Measurements from ENCODE around the gene RXRA. TPM values are rescaled to one million over a fixed set of nuclear protein-coding genes. Genes with fewer than 3 reads are reported as not detected.
A peak's percentile ranks its signal among the peaks of the same experiment; 100 is the strongest.

RXRA gene
- polyA plus RNA-seq, 3 donors = 15.8 to 91.0 (median 23.2) TPM

GRCh38 chr9:134413890-134414623 is 87.8 kb downstream of the RXRA start:
- H3K27me3 ChIP-seq (ENCODE audit: control insufficient read depth in 2 of 2, insufficient read depth in 2 of 2, low read length in 2 of 2) = no peaks in the 10 kb centered on the region
- Mint-ChIP-seq H3K27ac (peak overlapping the region in 1 of 7 donors; percentile 6), H3K4me1 (peaks cover 41% of the 10 kb centered on the region), H3K27me3 (ENCODE audit: low read depth in 3 of 3) (peaks cover 0 to 2% (median 0%) of the 10 kb centered on the region in 3 donors), H3K9me3 (no peaks in the 10 kb centered on the region), H3K4me3 (no peak overlapping the region), H3K36me3 (peaks cover 49 to 92% of the 10 kb centered on the region in 2 donors)
- no peak overlapping the region for H3K4me2 ChIP-seq (replicated peaks; ENCODE audit: extremely low read depth, low read length, poor library complexity, severe bottlenecking)
- H2AFZ ChIP-seq (ENCODE audit: insufficient read depth, low read depth, low read length, poor library complexity, severe bottlenecking) = no peak overlapping the region
- 92% methylated on average over 25 of the region's 29 CpGs for WGBS (ENCODE audit: insufficient coverage)
- H3K79me2 ChIP-seq (ENCODE audit: insufficient read depth, low read length) = peaks cover 82% of the 10 kb centered on the region
- intact Hi-C loops (cut with micrococcal nuclease) = no loop called here
- peaks cover 88 to 89% of the 10 kb centered on the region in 2 donors for H3K36me3 ChIP-seq (replicated peaks in 1 of 2; ENCODE audit: control insufficient read depth in 1 of 2, insufficient read depth in 2 of 2, low read length in 2 of 2)
- no peak overlapping the region for H3K9ac ChIP-seq (ENCODE audit: insufficient read depth, low read length, poor library complexity, severe bottlenecking)
- no peaks in the 10 kb centered on the region for H3K9me3 ChIP-seq (replicated peaks in 1 of 2; ENCODE audit: control insufficient read depth in 1 of 2, insufficient read depth in 1 of 2, low read length in 2 of 2)
- H4K20me1 ChIP-seq (ENCODE audit: insufficient read depth, low read length) = peaks cover 95% of the 10 kb centered on the region
- DNase-seq = no peak
- no peak for TF ChIP-seq CTCF (IDR thresholded peaks at IDR 0.05)
- H3K27ac ChIP-seq (ENCODE audit: low read depth in 1 of 2, low read length in 2 of 2) = peak overlapping the region in 1 of 2 donors; percentile 31
- H3K4me1 ChIP-seq (ENCODE audit: control insufficient read depth in 1 of 2, insufficient read depth in 2 of 2, low read length in 2 of 2) = peaks cover 39 to 41% of the 10 kb centered on the region in 2 donors
- H3K4me3 ChIP-seq (replicated peaks in 1 of 3; ENCODE audit: low read depth in 2 of 3, low read length in 3 of 3) = no peak overlapping the region

GRCh38 chr9:134414900-134415425 is 88.7 kb downstream of the RXRA start:
- H3K36me3 Mint-ChIP-seq = peaks cover 53 to 92% of the 10 kb centered on the region in 2 donors
- Histone ChIP-seq H3K9me3 (replicated peaks in 1 of 2; ENCODE audit: control insufficient read depth in 1 of 2, insufficient read depth in 1 of 2, low read length in 2 of 2) (no peaks in the 10 kb centered on the region), H3K9ac (ENCODE audit: insufficient read depth, low read length, poor library complexity, severe bottlenecking) (no peak overlapping the region), H3K4me3 (replicated peaks in 1 of 3; ENCODE audit: low read depth in 2 of 3, low read length in 3 of 3) (no peak overlapping the region), H3K36me3 (replicated peaks in 1 of 2; ENCODE audit: control insufficient read depth in 1 of 2, insufficient read depth in 2 of 2, low read length in 2 of 2) (peaks cover 90 to 98% of the 10 kb centered on the region in 2 donors), H2AFZ (ENCODE audit: insufficient read depth, low read depth, low read length, poor library complexity, severe bottlenecking) (no peak overlapping the region), H3K79me2 (ENCODE audit: insufficient read depth, low read length) (peaks cover 75% of the 10 kb centered on the region), H3K4me1 (ENCODE audit: control insufficient read depth in 1 of 2, insufficient read depth in 2 of 2, low read length in 2 of 2) (peaks cover 30 to 32% of the 10 kb centered on the region in 2 donors), H3K27ac (ENCODE audit: low read depth in 1 of 2, low read length in 2 of 2) (peak overlapping the region in 1 of 2 donors; percentile 31), H3K27me3 (ENCODE audit: control insufficient read depth in 2 of 2, insufficient read depth in 2 of 2, low read length in 2 of 2) (no peaks in the 10 kb centered on the region), H3K4me2 (replicated peaks; ENCODE audit: extremely low read depth, low read length, poor library complexity, severe bottlenecking) (no peak overlapping the region), H4K20me1 (ENCODE audit: insufficient read depth, low read length) (peaks cover 99% of the 10 kb centered on the region)
- H3K9me3 Mint-ChIP-seq = no peaks in the 10 kb centered on the region
- intact Hi-C loops (cut with micrococcal nuclease) = no loop called here
- no peak for TF ChIP-seq CTCF (IDR thresholded peaks at IDR 0.05)
- peaks cover 0 to 2% (median 0%) of the 10 kb centered on the region in 3 donors for H3K27me3 Mint-ChIP-seq (ENCODE audit: low read depth in 3 of 3)
- no peak overlapping the region for H3K4me3 Mint-ChIP-seq
- DNase-seq = no peak
- H3K4me1 Mint-ChIP-seq = peaks cover 32% of the 10 kb centered on the region
- H3K27ac Mint-ChIP-seq = no peak overlapping the region
- WGBS (ENCODE audit: insufficient coverage) = 84% methylated on average over 11 of the region's 17 CpGs
